CD4-positive, alpha-beta T cell (primary cell): ENCODE measurements around the gene PDZK1IP1. TPM values are rescaled to one million over a fixed set of nuclear protein-coding genes. Genes with fewer than 3 reads are reported as not detected.
"Not testable (repeated sequence)": the region's sequence is repeated elsewhere in the genome, so short reads cannot be mapped to it uniquely, and the experiment has no call there.

Experiments used
- ATAC-seq: fragments of 200-7000 bp; cut with Tn5 transposase; one replicate; pipeline ENCODE4 v1.10.0; 2022; ENCODE audit warnings: mild to moderate bottlenecking; ENCODE audit not compliant: poor library complexity
- CTCF ChIA-PET: fragments of 350-600 bp; sonication (Branson Sonifier 250); formaldehyde crosslinking; loops from one replicate; lab custom pipeline; 2021; ENCODE audit warnings: antibody characterized with exemption, inconsistent platforms; lab: Charles Lee
- POLR2A ChIA-PET: fragments of 350-600 bp; sonication (Branson Sonifier 250); formaldehyde crosslinking; loops from one replicate; lab custom pipeline; 2021; ENCODE audit warnings: antibody characterized with exemption, inconsistent platforms; lab: Charles Lee
- DNase-seq, 14 experiments: peaks; one replicate each; pipeline ENCODE4 v3.0.0-alpha.2; 2013 to 2020; ENCODE audit warnings: mixed read lengths in 2 of 14
- H3K27ac ChIP-seq, 2 donors: one replicate each; pipeline versions ENCODE4 v1.5.1 to v1.7.0; 2013; ENCODE audit warnings: low read length in 2 of 2, low read depth in 1 of 2, mild to moderate bottlenecking in 1 of 2
- H3K27me3 ChIP-seq, 2 experiments: 1 replicate in 1 of 2; 2 replicates in 1 of 2; pipeline versions ENCODE4 v1.6.1 to v1.7.0; 2013; ENCODE audit warnings: low read length in 2 of 2, control low read depth in 1 of 2, mild to moderate bottlenecking in 1 of 2, moderate library complexity in 1 of 2; ENCODE audit not compliant: insufficient read depth in 2 of 2, control insufficient read depth in 1 of 2
- H3K36me3 ChIP-seq: one replicate; pipeline ENCODE4 v1.6.1; 2013; ENCODE audit warnings: low read length, control low read depth; ENCODE audit not compliant: insufficient read depth
- H3K4me1 ChIP-seq: one replicate; pipeline ENCODE4 v1.6.1; 2013; ENCODE audit warnings: low read length, control low read depth; ENCODE audit not compliant: insufficient read depth
- H3K4me3 ChIP-seq: one replicate; pipeline ENCODE4 v1.5.1; 2013; ENCODE audit warnings: mild to moderate bottlenecking, low read length, moderate library complexity
- H3K9me3 ChIP-seq, 2 experiments: 1 replicate in 1 of 2; 2 replicates in 1 of 2; pipeline versions ENCODE4 v1.6.1 to v1.7.0; 2013; ENCODE audit warnings: low read length in 2 of 2, mild to moderate bottlenecking in 2 of 2, control low read depth in 1 of 2, moderate library complexity in 1 of 2; ENCODE audit not compliant: control insufficient read depth in 1 of 2, insufficient read depth in 1 of 2
- H3K27ac Mint-ChIP-seq: one replicate; pipeline ENCODE4 v1.8.0; 2020; ENCODE audit warnings: mixed read lengths
- H3K27me3 Mint-ChIP-seq: one replicate; pipeline ENCODE4 v1.8.0; 2021; ENCODE audit warnings: mixed read lengths
- H3K36me3 Mint-ChIP-seq: one replicate; pipeline ENCODE4 v1.8.0; 2021; ENCODE audit warnings: low read depth, mixed read lengths
- H3K4me1 Mint-ChIP-seq: one replicate; pipeline ENCODE4 v1.8.0; 2021; ENCODE audit warnings: low read depth, mixed read lengths
- H3K4me3 Mint-ChIP-seq: one replicate; pipeline ENCODE4 v1.8.0; 2020; ENCODE audit warnings: mild to moderate bottlenecking, mixed read lengths
- H3K9me3 Mint-ChIP-seq: one replicate; pipeline ENCODE4 v1.8.0; 2020; ENCODE audit warnings: mixed read lengths
- CTCF ChIP-seq: fragments of 200-600 bp; IDR thresholded peaks from one replicate; pipeline ENCODE4 v1.8.0; 2022; ENCODE audit warnings: antibody characterized with exemption, mild to moderate bottlenecking
- intact Hi-C, 2 experiments: fragments of 100-400 bp; cut with DNase I in 1 of 2; cut with micrococcal nuclease in 1 of 2; formaldehyde crosslinking; loops; one replicate each; pipeline versions ENCODE4 v1.15.1 to v1.9.0; 2023 to 2025; cut with DNase I, micrococcal nuclease
- total RNA-seq, 174 experiments: library from RNA in 2 of 174; stranded (reverse) in 2 of 174; gene quantifications; one replicate each; pipeline ENCODE4 v1.2.3 and lab custom pipeline; 2021 to 2026

PDZK1IP1 gene
- total RNA-seq, 2 experiments from 2014 or later, result not detected

- Histone ChIP-seq H3K4me1 (no peaks in the 10 kb centered on the region), H3K9me3 (no peaks in the 10 kb centered on the region), H3K27me3 (peaks cover 6 to 9% of the 10 kb centered on the region in 2 experiments), H3K4me3 (no peak overlapping the region), H3K27ac (no peak overlapping the region), H3K36me3 (no peaks in the 10 kb centered on the region)
- intact Hi-C loops, result no loop called here
- Mint-ChIP-seq H3K36me3 (no peaks in the 10 kb centered on the region), H3K27ac (no peak overlapping the region), H3K4me1 (no peaks in the 10 kb centered on the region), H3K9me3 (no peaks in the 10 kb centered on the region), H3K27me3 (peaks cover 37% of the 10 kb centered on the region), H3K4me3 (no peak overlapping the region)
- ChIA-PET CTCF (no interaction called here), POLR2A (interaction anchor here (0.6 kb wide), 1 partner anchor 15 kb away, joined by 3 read pairs; no protein-coding TSS in a partner anchor)
- DNase-seq, result no peak
- no peak for TF ChIP-seq CTCF
- ATAC-seq, result no peak
Measured at GRCh38 chr1:47208374-47208850, 18.6 kb upstream of the PDZK1IP1 start.

GRCh38 chr1:47207803-47208373, 18.1 kb upstream of the PDZK1IP1 start:
- Mint-ChIP-seq H3K27ac (no peak overlapping the region), H3K4me1 (no peaks in the 10 kb centered on the region), H3K27me3 (peaks cover 40% of the 10 kb centered on the region), H3K9me3 (no peaks in the 10 kb centered on the region), H3K4me3 (no peak overlapping the region), H3K36me3 (no peaks in the 10 kb centered on the region)
- H3K27me3 ChIP-seq, result peaks cover 6 to 9% of the 10 kb centered on the region in 2 experiments
- ATAC-seq (no peak), DNase-seq (no peak)
- H3K27ac ChIP-seq, result no peak overlapping the region
- ChIA-PET CTCF (no interaction called here), POLR2A (interaction anchor here (0.6 kb wide), 1 partner anchor 14 kb away, joined by 3 read pairs; no protein-coding TSS in a partner anchor)
- intact Hi-C loops, result no loop called here
- no peak overlapping the region for H3K4me3 ChIP-seq
- H3K4me1 ChIP-seq, result no peaks in the 10 kb centered on the region
- no peaks in the 10 kb centered on the region for H3K9me3 ChIP-seq
- H3K36me3 ChIP-seq, result no peaks in the 10 kb centered on the region
- no peak for TF ChIP-seq CTCF

- Histone ChIP-seq H3K9me3 (no peaks in the 10 kb centered on the region), H3K27ac (no peak overlapping the region), H3K4me3 (no peak overlapping the region), H3K4me1 (no peaks in the 10 kb centered on the region), H3K36me3 (no peaks in the 10 kb centered on the region), H3K27me3 (peaks cover 5 to 11% of the 10 kb centered on the region in 2 experiments)
- DNase-seq (no peak), ATAC-seq (no peak)
- intact Hi-C loops, result no loop called here
- no peak overlapping the region for H3K4me3 Mint-ChIP-seq
- H3K27me3 Mint-ChIP-seq, result peaks cover 40% of the 10 kb centered on the region
- ChIA-PET CTCF (no interaction called here), POLR2A (no interaction called here)
- H3K36me3 Mint-ChIP-seq, result no peaks in the 10 kb centered on the region
- no peaks in the 10 kb centered on the region for H3K9me3 Mint-ChIP-seq
- TF ChIP-seq CTCF, result no peak
- H3K27ac Mint-ChIP-seq, result no peak overlapping the region
- H3K4me1 Mint-ChIP-seq, result no peaks in the 10 kb centered on the region
Measured at GRCh38 chr1:47205918-47206317, 16.1 kb upstream of the PDZK1IP1 start.

GRCh38 chr1:47203504-47203903, 13.7 kb upstream of the PDZK1IP1 start:
- H3K9me3 ChIP-seq, H3K4me1 Mint-ChIP-seq, H3K36me3 ChIP-seq, H3K4me1 ChIP-seq, H3K27ac Mint-ChIP-seq, H3K9me3 Mint-ChIP-seq, H3K36me3 Mint-ChIP-seq, ATAC-seq, DNase-seq, H3K27ac ChIP-seq, intact Hi-C loops, CTCF ChIA-PET, H3K4me3 ChIP-seq, H3K4me3 Mint-ChIP-seq, POLR2A ChIA-PET: not testable (repeated sequence)
- H3K27me3 ChIP-seq, result peaks cover 12 to 13% of the 10 kb centered on the region in 2 experiments
- H3K27me3 Mint-ChIP-seq, result peaks cover 46% of the 10 kb centered on the region
